ENCODE measurements around the gene PMM2. TPM values are rescaled to one million over a fixed set of nuclear protein-coding genes. Genes with fewer than 3 reads are reported as not detected.
A peak's percentile ranks its signal among the peaks of the same experiment; 100 is the strongest.

PMM2 gene
- total RNA-seq, 6 donors from 2014 or later, result 27.2 to 37.1 (median 29.8) TPM

DNA sequence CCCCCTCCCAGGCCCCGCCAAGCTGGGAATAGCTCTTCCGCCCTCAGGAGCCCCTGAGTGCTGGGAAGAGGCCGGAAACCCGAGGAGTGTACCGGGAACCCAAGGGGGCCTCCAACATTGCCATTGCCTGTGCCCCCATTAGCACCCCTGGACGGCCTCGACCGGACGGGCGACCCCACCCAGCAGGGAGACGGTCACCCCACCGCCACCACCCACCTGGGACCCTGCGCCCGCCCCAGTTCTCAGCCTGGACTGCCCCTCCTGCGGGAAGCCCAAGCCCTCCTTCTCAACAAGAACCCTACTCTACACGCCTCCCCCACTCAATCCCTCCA, 69.2 kb downstream of the PMM2 start:
- H3K27me3 ChIP-seq, result no peaks in the 10 kb centered on the region
- 30 to 35% methylated on average over 2 to 4 of the region's 16 CpGs for WGBS, 2 donors
- H3K36me3 ChIP-seq, result no peaks in the 10 kb centered on the region
- peaks cover 60 to 79% (median 62%) of the 10 kb centered on the region in 4 donors for H3K4me1 ChIP-seq
- H3K9me3 ChIP-seq, result no peaks in the 10 kb centered on the region
- ATAC-seq (ENCODE audit: low FRiP score in 2 of 2) (no peak), DNase-seq (no peak)
- peak overlapping the region; percentile 82 to 94 (median 91) for H3K4me3 ChIP-seq
- TF ChIP-seq EP300 (IDR thresholded peaks at IDR 0.05), result peak in 2 of 4 donors; percentile 30 to 62
- no peak for TF ChIP-seq POLR2AphosphoS5 (IDR thresholded peaks at IDR 0.05)
- no peak for TF ChIP-seq POLR2A (IDR thresholded peaks at IDR 0.05)
- TF ChIP-seq, protein P1, sequence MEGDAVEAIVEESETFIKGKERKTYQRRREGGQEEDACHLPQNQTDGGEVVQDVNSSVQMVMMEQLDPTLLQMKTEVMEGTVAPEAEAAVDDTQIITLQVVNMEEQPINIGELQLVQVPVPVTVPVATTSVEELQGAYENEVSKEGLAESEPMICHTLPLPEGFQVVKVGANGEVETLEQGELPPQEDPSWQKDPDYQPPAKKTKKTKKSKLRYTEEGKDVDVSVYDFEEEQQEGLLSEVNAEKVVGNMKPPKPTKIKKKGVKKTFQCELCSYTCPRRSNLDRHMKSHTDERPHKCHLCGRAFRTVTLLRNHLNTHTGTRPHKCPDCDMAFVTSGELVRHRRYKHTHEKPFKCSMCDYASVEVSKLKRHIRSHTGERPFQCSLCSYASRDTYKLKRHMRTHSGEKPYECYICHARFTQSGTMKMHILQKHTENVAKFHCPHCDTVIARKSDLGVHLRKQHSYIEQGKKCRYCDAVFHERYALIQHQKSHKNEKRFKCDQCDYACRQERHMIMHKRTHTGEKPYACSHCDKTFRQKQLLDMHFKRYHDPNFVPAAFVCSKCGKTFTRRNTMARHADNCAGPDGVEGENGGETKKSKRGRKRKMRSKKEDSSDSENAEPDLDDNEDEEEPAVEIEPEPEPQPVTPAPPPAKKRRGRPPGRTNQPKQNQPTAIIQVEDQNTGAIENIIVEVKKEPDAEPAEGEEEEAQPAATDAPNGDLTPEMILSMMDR (IDR thresholded peaks at IDR 0.05), result no peak
- peak overlapping the region; percentile 87 to 97 (median 89) for H3K27ac ChIP-seq

DNA sequence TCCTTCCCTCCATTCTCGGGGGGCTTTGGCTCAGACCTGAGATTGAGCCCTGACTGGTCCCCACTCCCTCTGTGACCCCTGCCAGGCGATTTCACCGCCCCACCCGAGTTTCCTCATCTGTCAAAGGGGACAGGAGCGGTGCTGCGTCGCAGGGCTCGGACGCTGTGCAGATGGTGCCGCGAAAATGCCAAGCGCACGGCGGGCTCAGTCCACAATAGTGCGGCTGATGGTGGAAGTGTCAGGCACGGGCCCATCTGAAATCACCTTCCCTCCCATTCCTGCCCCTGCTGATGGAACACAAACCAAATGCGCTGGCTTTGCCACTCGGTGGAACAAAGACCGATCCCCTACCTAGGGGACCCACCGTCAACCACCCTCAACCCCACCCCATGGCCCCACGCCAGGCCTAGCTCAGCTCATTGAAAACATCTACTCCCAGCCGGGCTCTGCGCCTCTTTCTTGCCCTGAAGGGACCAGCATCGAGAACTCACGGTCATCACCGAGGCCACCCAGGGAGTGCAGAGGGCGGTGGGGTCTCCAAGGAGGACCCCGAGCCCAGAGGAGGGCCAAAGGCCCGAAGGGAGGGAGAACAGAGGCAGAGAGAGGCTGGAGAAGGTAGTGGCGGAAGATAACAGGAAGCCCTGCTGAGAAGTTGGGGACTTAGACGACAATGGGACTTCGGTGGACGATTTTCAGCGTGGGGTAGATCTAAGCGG, 69.7 kb downstream of the PMM2 start:
- TF ChIP-seq POLR2AphosphoS5 (IDR thresholded peaks at IDR 0.05), result no peak
- TF ChIP-seq POLR2A (IDR thresholded peaks at IDR 0.05), result no peak
- TF ChIP-seq, protein P1 (IDR thresholded peaks at IDR 0.05), result peak in 1 of 6 experiments; percentile 4
- no peak for TF ChIP-seq EP300 (IDR thresholded peaks at IDR 0.05)
- ATAC-seq (ENCODE audit: low FRiP score in 2 of 2) (no peak), DNase-seq (peak in 1 of 2 donors; percentile 45)
- WGBS, 2 donors, result 4 to 8% methylated on average over 28 to 35 of the region's 35 CpGs
- Histone ChIP-seq H3K27me3 (no peaks in the 10 kb centered on the region), H3K36me3 (no peaks in the 10 kb centered on the region), H3K27ac (peak overlapping the region; percentile 87 to 97 (median 89)), H3K4me3 (peak overlapping the region; percentile 82 to 94 (median 91)), H3K4me1 (peaks cover 56 to 74% (median 59%) of the 10 kb centered on the region in 4 donors), H3K9me3 (no peaks in the 10 kb centered on the region)

DNA sequence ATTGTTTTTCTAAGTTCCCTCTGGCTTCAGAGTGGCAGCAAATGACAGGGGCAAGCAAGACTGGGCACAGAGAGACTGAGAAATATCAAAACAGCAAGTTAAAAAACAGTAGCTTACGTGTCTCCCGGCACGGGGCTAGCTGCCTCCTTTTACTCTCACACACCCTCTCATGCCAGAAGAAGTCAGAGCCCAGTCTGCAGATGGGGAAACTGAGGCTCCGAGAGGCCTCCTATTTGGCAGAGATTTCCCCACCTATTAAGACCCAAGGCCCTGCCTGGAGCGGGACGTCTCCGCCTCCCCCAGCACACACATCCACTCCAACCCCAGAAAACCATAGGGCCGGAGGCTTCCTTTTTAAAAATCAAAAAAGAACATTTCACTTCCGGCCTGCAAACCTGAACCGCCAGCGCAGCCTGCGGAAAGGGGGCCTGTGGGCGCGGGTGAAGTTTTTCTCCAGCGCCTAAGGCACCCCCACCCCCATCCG, 70.3 kb downstream of the PMM2 start:
- Histone ChIP-seq H3K9me3 (no peaks in the 10 kb centered on the region), H3K4me3 (peak overlapping the region; percentile 82 to 94 (median 91)), H3K4me1 (peaks cover 50 to 69% (median 56%) of the 10 kb centered on the region in 4 donors), H3K36me3 (no peaks in the 10 kb centered on the region), H3K27me3 (no peaks in the 10 kb centered on the region), H3K27ac (peak overlapping the region; percentile 87 to 97 (median 89))
- no peak for TF ChIP-seq POLR2A (IDR thresholded peaks at IDR 0.05)
- no peak for TF ChIP-seq EP300 (IDR thresholded peaks at IDR 0.05)
- no peak for TF ChIP-seq POLR2AphosphoS5 (IDR thresholded peaks at IDR 0.05)
- TF ChIP-seq, protein P1 (IDR thresholded peaks at IDR 0.05), result no peak
- no peak for ATAC-seq (ENCODE audit: low FRiP score in 2 of 2)
- 0 to 1% methylated on average over 13 to 15 of the region's 16 CpGs for WGBS, 2 donors
- DNase-seq, result no peak

- TF ChIP-seq, protein P1 (IDR thresholded peaks at IDR 0.05), result peak in 1 of 6 experiments; percentile 3
- TF ChIP-seq POLR2AphosphoS5 (IDR thresholded peaks at IDR 0.05) (peak; percentile 53 to 74), POLR2A (IDR thresholded peaks at IDR 0.05) (peak in 3 of 4 donors; percentile 47 to 76 (median 69)), EP300 (IDR thresholded peaks at IDR 0.05) (peak in 1 of 4 donors; percentile 9)
- Histone ChIP-seq H3K9me3 (no peaks in the 10 kb centered on the region), H3K36me3 (no peaks in the 10 kb centered on the region), H3K4me1 (peaks cover 44 to 63% (median 51%) of the 10 kb centered on the region in 4 donors), H3K27ac (peak within 1 kb of the TSS; percentile 87 to 97 (median 89)), H3K4me3 (peak within 1 kb of the TSS; percentile 82 to 94 (median 91)), H3K27me3 (no peaks in the 10 kb centered on the region)
- peak; percentile 88 to 96 for DNase-seq
- 0 to 1% methylated on average over 1 to 34 of the region's 83 CpGs for WGBS, 2 donors
- peak; percentile 95 to 96 for ATAC-seq (ENCODE audit: low FRiP score in 2 of 2)
Measured at GRCh38 chr16:8868416-8869211, 71.0 kb downstream of the PMM2 start, which contains the start of gene CARHSP1. TSS of gene CARHSP1 (minus strand) at chr16:8869006. CDS start at chr16:8859328, 9,678 bp downstream.
